ENCODE data around the gene KRTAP17-1.

GRCh38 chr17:41325126-41325525 is 9.6 kb upstream of the KRTAP17-1 start:
- TF ChIP-seq GATA2 (IDR thresholded peaks at IDR 0.05; ENCODE audit: low read depth, low read length) (no peak), GATA3 (IDR thresholded peaks at IDR 0.05; ENCODE audit: low read depth, low read length) (no peak)

Data from SH-SY5Y (cell line).